PC-3 (cell line): ENCODE data around the gene ST6GALNAC2. TPM values are rescaled to one million over a fixed set of nuclear protein-coding genes. Genes with fewer than 3 reads are reported as not detected.
"Not testable (repeated sequence)": the region's sequence is repeated elsewhere in the genome, so short reads cannot be mapped to it uniquely, and the experiment has no call there.

Source experiments
- ATAC-seq: fragments of 200-7000 bp; cut with Tn5 transposase; 2 replicates; pipeline ENCODE4 v1.9.1; 2020; ENCODE audit warnings: mild to moderate bottlenecking, moderate library complexity
- BruUV-seq: library from RNA; stranded (reverse); fragments of 400-500 nt; replicated peaks from 2 replicates; lab custom pipeline; 2021; lab: Mats Ljungman, UMichigan
- CTCF ChIA-PET: fragments of 300-600 bp; sonication (Branson Sonifier 250); formaldehyde crosslinking; loops from one replicate; lab custom pipeline; 2022; ENCODE audit warnings: antibody characterized with exemption; lab: Charles Lee
- POLR2A ChIA-PET: fragments of 300-600 bp; sonication (Branson Sonifier 250); formaldehyde crosslinking; loops from one replicate; lab custom pipeline; 2022; ENCODE audit warnings: antibody characterized with exemption; ENCODE audit not compliant: unreplicated experiment; lab: Charles Lee
- DNase-seq: peaks from one replicate; pipeline ENCODE4 v3.0.0-alpha.2; 2015
- H2AFZ ChIP-seq: fragments of 300-600 bp; sonication (generic); 2 replicates; pipeline ENCODE4 v1.6.0; 2016; ENCODE audit warnings: antibody characterized with exemption, low read length
- H3F3A ChIP-seq: fragments of 300-600 bp; sonication (generic); one replicate; pipeline ENCODE4 v1.6.0; 2017; ENCODE audit warnings: antibody characterized with exemption, low read length, control low read depth, mild to moderate bottlenecking; ENCODE audit not compliant: unreplicated experiment
- H3K27ac ChIP-seq: fragments of 300-600 bp; sonication (generic); 2 replicates; pipeline ENCODE4 v1.5.1; 2016; ENCODE audit warnings: mild to moderate bottlenecking, low read length
- H3K27me3 ChIP-seq: fragments of 300-600 bp; sonication (generic); 2 replicates; pipeline ENCODE4 v1.6.1; 2016; ENCODE audit warnings: low read length, mixed read lengths
- H3K36me3 ChIP-seq: fragments of 300-600 bp; sonication (generic); 2 replicates; pipeline ENCODE4 v1.6.1; 2016; ENCODE audit warnings: low read depth, mixed run types, low read length, mixed read lengths
- H3K4me1 ChIP-seq: fragments of 300-600 bp; sonication (generic); 2 replicates; pipeline ENCODE4 v1.5.1; 2016; ENCODE audit warnings: low read length; ENCODE audit not compliant: insufficient read depth
- H3K4me2 ChIP-seq: fragments of 300-600 bp; sonication (generic); 2 replicates; pipeline ENCODE4 v1.6.0; 2016; ENCODE audit warnings: low read length
- H3K4me3 ChIP-seq: fragments of 300-600 bp; sonication (generic); 2 replicates; pipeline ENCODE4 v1.5.1; 2016; ENCODE audit warnings: mild to moderate bottlenecking, low read length, mixed read lengths
- H3K79me2 ChIP-seq: fragments of 300-600 bp; sonication (generic); 2 replicates; pipeline ENCODE4 v1.6.1; 2017; ENCODE audit warnings: low read length, mixed read lengths
- H3K9ac ChIP-seq: fragments of 300-600 bp; sonication (generic); 2 replicates; pipeline ENCODE4 v1.6.0; 2016; ENCODE audit warnings: mild to moderate bottlenecking, low read length
- H3K9me2 ChIP-seq: fragments of 300-600 bp; sonication (generic); replicated peaks from 2 replicates; pipeline ENCODE4 v1.6.1; 2016; ENCODE audit warnings: mixed run types, low read length, mixed read lengths
- H3K9me3 ChIP-seq: fragments of 300-600 bp; sonication (generic); 2 replicates; pipeline ENCODE4 v1.6.1; 2016; ENCODE audit warnings: low read length, mixed read lengths
- H4K20me1 ChIP-seq: fragments of 300-600 bp; sonication (generic); 2 replicates; pipeline ENCODE4 v1.6.1; 2016; ENCODE audit warnings: low read length, mixed read lengths
- CTCF ChIP-seq: fragments of 300-600 bp; sonication (generic); conservative IDR thresholded peaks from 2 replicates; pipeline ENCODE4 v1.5.1; 2017; ENCODE audit warnings: antibody characterized with exemption, low read depth, mild to moderate bottlenecking, low read length
- EZH2 ChIP-seq: fragments of 300-600 bp; sonication (generic); IDR thresholded peaks from one replicate; pipeline ENCODE4 v1.6.1; 2017; ENCODE audit warnings: antibody characterized with exemption, mild to moderate bottlenecking, low read length; ENCODE audit not compliant: unreplicated experiment
- EZH2phosphoT487 ChIP-seq: fragments of 300-600 bp; sonication (generic); IDR thresholded peaks from 2 replicates; pipeline ENCODE4 v1.6.1; 2018; ENCODE audit warnings: mild to moderate bottlenecking, antibody characterized with exemption, low read length, borderline replicate concordance
- intact Hi-C: fragments of 100-400 bp; cut with micrococcal nuclease; formaldehyde crosslinking; loops from 2 replicates; pipeline ENCODE4 v1.9.0; 2023
- total RNA-seq: library from RNA; depleted of rRNA; stranded (reverse); fragments of >200 nt; gene quantifications from 2 replicates; pipeline ENCODE4 v1.2.3, GENCODE V29; 2014

ST6GALNAC2 gene
- total RNA-seq, 1 experiment from 2014 or later = 1.0 TPM

GRCh38 chr17:76560877-76561221 is 24.8 kb downstream of the ST6GALNAC2 start:
- Histone ChIP-seq H3K36me3 (peaks cover 54% of the 10 kb centered on the region), H3K9ac (peak overlapping the region; percentile 99), H3F3A (peaks cover 29% of the 10 kb centered on the region), H2AFZ (no peak overlapping the region), H3K79me2 (peaks cover 75% of the 10 kb centered on the region), H3K9me3 (no peaks in the 10 kb centered on the region), H3K9me2 (no peaks in the 10 kb centered on the region), H3K4me3 (peak overlapping the region; percentile 91), H3K4me2 (peak overlapping the region; percentile 98), H3K27me3 (no peaks in the 10 kb centered on the region), H3K27ac (peak overlapping the region; percentile 82), H4K20me1 (peaks cover 60% of the 10 kb centered on the region), H3K4me1 (peaks cover 63% of the 10 kb centered on the region)
- CTCF ChIA-PET = interaction anchor here (0.7 kb wide), 1 partner anchor 38 kb away, joined by 3 read pairs; no protein-coding TSS in a partner anchor
- BruUV-seq = no TSS peak
- DNase-seq (no peak), ATAC-seq (no peak)
- POLR2A ChIA-PET = no interaction called here
- TF ChIP-seq EZH2 = no peak
- TF ChIP-seq EZH2phosphoT487 = no peak
- no peak for TF ChIP-seq CTCF
- intact Hi-C loops = loop anchor here (10.0 kb wide), 1 partner anchor 154 kb away; the partner anchor contains the start of gene MXRA7

- peaks cover 55% of the 10 kb centered on the region for H4K20me1 ChIP-seq
- peaks cover 58% of the 10 kb centered on the region for H3K4me1 ChIP-seq
- DNase-seq = peak; percentile 13
These were observed 25.4 kb downstream of the ST6GALNAC2 start for GRCh38 chr17:76560036-76560876.

GRCh38 chr17:76559460-76559859 is 26.2 kb downstream of the ST6GALNAC2 start:
- Histone ChIP-seq H3K36me3 (peaks cover 42% of the 10 kb centered on the region), H3K4me1 (peaks cover 52% of the 10 kb centered on the region), H3K4me2 (peak overlapping the region; percentile 98), H3K9ac (peak overlapping the region; percentile 99), H4K20me1 (peaks cover 51% of the 10 kb centered on the region), H3F3A (peaks cover 20% of the 10 kb centered on the region), H3K27ac (peak overlapping the region; percentile 82), H3K79me2 (peaks cover 69% of the 10 kb centered on the region), H3K4me3 (peak overlapping the region; percentile 91)
- H3K9me3 ChIP-seq, ATAC-seq, DNase-seq, H2AFZ ChIP-seq, H3K27me3 ChIP-seq, BruUV-seq, H3K9me2 ChIP-seq: not testable (repeated sequence)
- ChIA-PET POLR2A (interaction anchor here (0.6 kb wide), 1 partner anchor 486 kb away, joined by 3 read pairs; no protein-coding TSS in a partner anchor), CTCF (interaction anchor here (1.1 to 2.0 kb wide), 2 partner anchors 33 to 65 kb away, joined by 3 to 10 read pairs; no protein-coding TSS in a partner anchor)
- intact Hi-C loops = loop anchor here (2.0 to 5.0 kb wide), 2 partner anchors 19 to 113 kb away; no protein-coding TSS in a partner anchor

More at GRCh38 chr17:76560036-76560876, 25.4 kb downstream of the ST6GALNAC2 start:
- peaks cover 69% of the 10 kb centered on the region for H3K79me2 ChIP-seq
- no peaks in the 10 kb centered on the region for H3K9me3 ChIP-seq
- no peak for TF ChIP-seq EZH2phosphoT487
- no peak for TF ChIP-seq EZH2
- no peak for TF ChIP-seq CTCF
- intact Hi-C loops = loop anchor here (10.0 kb wide), 1 partner anchor 155 kb away; the partner anchor contains the start of gene MXRA7
- peak overlapping the region; percentile 82 for H3K27ac ChIP-seq
- ATAC-seq = no peak
- no peaks in the 10 kb centered on the region for H3K27me3 ChIP-seq
- no peak overlapping the region for H2AFZ ChIP-seq
- H3K4me2 ChIP-seq = peak overlapping the region; percentile 98
- POLR2A ChIA-PET = interaction anchor here (0.6 kb wide), 1 partner anchor 485 kb away, joined by 3 read pairs; no protein-coding TSS in a partner anchor
- BruUV-seq = no TSS peak
- H3K9ac ChIP-seq = peak overlapping the region; percentile 99
- CTCF ChIA-PET = interaction anchor here (0.5 to 1.1 kb wide), 4 partner anchors 13 to 1591 kb away, joined by 3 read pairs; no protein-coding TSS in a partner anchor
- peaks cover 48% of the 10 kb centered on the region for H3K36me3 ChIP-seq
- no peaks in the 10 kb centered on the region for H3K9me2 ChIP-seq
- peaks cover 24% of the 10 kb centered on the region for H3F3A ChIP-seq
- H3K4me3 ChIP-seq = peak overlapping the region; percentile 91
